IgD-negative memory B cell (primary cell): ENCODE measurements around the gene UMODL1. TPM values are rescaled to one million over a fixed set of nuclear protein-coding genes. Genes with fewer than 3 reads are reported as not detected.
"Not testable (repeated sequence)": the region's sequence is repeated elsewhere in the genome, so short reads cannot be mapped to it uniquely, and the experiment has no call there.

ENCODE experiments used
- H3K27ac Mint-ChIP-seq, 3 donors: one replicate each; pipeline ENCODE4 v1.8.0; 2020 to 2022; ENCODE audit warnings: mild to moderate bottlenecking in 3 of 3, mixed read lengths in 3 of 3, moderate library complexity in 1 of 3
- H3K27me3 Mint-ChIP-seq: one replicate; pipeline ENCODE4 v1.8.0; 2021; ENCODE audit warnings: mixed read lengths
- H3K36me3 Mint-ChIP-seq: one replicate; pipeline ENCODE4 v1.8.0; 2020; ENCODE audit warnings: mild to moderate bottlenecking, mixed read lengths
- H3K4me1 Mint-ChIP-seq, 3 donors: one replicate each; pipeline ENCODE4 v1.8.0; 2020 to 2022; ENCODE audit warnings: mixed read lengths in 3 of 3, mild to moderate bottlenecking in 1 of 3
- H3K4me3 Mint-ChIP-seq, 4 donors: one replicate each; pipeline ENCODE4 v1.8.0; 2020 to 2022; ENCODE audit warnings: mild to moderate bottlenecking in 4 of 4, mixed read lengths in 4 of 4, moderate library complexity in 3 of 4
- H3K9me3 Mint-ChIP-seq, 3 donors: one replicate each; pipeline ENCODE4 v1.8.0; 2020 to 2021; ENCODE audit warnings: mixed read lengths in 3 of 3, mild to moderate bottlenecking in 1 of 3
- polyA plus RNA-seq: library from polyadenylated mRNA; unstranded; fragments of 300-500 nt; fragmentation: Illumina TruSeq; gene quantifications from one replicate; pipeline ENCODE4 v1.2.3, GENCODE V29; 2021

UMODL1 gene
- polyA plus RNA-seq, 1 donor from 2014 or later = 0.05 TPM

DNA sequence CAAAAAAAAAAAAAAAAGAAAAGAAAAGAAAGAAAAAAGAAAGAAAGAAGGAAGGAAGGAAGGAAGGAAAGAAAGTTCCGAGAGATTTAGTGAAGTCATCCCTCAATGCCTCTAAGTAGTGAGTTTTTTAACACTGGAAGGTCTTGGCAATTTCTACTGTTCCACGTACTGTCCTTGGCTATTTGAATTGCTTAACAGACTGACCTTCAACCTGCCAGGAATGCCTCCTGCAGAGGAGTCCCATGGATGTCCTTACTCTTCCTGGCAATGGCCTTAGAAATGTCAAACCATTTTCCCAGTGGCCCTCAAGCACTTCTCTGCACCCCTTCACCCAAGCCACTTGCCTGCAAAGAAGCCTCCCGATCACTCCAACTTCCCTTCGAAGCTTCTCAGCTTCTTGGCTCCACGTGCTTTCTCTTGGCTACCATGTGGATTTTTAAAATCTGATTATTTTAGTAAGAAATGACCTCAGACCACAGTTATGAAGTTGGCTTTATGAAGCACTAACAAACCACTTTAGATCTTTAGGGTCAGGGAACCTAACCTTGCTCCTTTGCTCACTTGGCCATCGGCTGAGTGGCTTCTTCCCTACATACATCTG lies 104.1 kb downstream of the UMODL1 start:
- Mint-ChIP-seq H3K27me3 (peaks cover 5% of the 10 kb centered on the region), H3K27ac (no peak overlapping the region), H3K4me3 (no peak overlapping the region), H3K9me3 (no peaks in the 10 kb centered on the region), H3K36me3 (peaks cover 1% of the 10 kb centered on the region), H3K4me1 (no peaks in the 10 kb centered on the region)

DNA sequence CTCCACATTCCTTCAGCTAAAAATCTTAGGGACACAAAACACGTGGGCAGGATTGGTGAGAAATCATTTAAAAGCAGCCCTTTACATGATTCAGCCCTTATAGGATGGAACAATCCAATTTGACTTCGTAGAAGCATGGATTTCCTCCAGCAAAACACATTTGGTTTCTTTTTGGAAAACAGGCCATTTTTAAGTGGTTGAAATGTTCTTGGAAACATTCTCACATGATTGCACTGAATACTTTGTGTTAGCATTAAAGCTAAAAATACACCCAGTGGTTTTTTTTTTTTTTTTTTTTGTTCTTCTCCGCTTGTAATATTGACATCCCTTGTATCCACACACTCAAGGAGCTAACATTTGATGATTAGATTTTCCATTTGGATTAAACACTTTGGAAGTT lies 105.7 kb downstream of the UMODL1 start:
- Mint-ChIP-seq H3K9me3 (no peaks in the 10 kb centered on the region), H3K4me1 (no peaks in the 10 kb centered on the region), H3K4me3 (no peak overlapping the region), H3K27me3 (peaks cover 5% of the 10 kb centered on the region), H3K27ac (no peak overlapping the region), H3K36me3 (peaks cover 1% of the 10 kb centered on the region)

DNA sequence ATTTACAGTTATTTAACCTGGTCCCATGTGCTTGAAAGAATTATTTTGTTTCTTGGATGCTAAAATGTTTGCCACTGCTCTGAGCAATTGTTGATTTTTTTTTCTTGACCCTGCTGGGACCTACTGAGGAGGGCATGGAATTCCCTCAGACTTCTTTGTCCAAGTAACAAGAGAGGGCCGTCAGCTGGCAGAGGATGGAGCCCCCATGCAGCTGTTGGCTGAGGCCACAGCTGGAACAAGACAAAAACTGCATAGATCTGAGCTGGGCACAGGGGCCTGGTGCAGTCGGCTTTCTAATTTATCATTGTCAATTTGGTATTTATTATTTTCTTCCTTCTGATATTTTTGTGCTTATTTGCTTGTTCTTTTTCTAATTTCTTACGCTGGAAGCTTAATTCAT lies 108.2 kb downstream of the UMODL1 start:
- peaks cover 5% of the 10 kb centered on the region for H3K27me3 Mint-ChIP-seq
- H3K4me1 Mint-ChIP-seq = no peaks in the 10 kb centered on the region
- no peaks in the 10 kb centered on the region for H3K9me3 Mint-ChIP-seq
- no peak overlapping the region for H3K27ac Mint-ChIP-seq
- peak overlapping the region in 1 of 4 donors; percentile 20 for H3K4me3 Mint-ChIP-seq
- H3K36me3 Mint-ChIP-seq = no peaks in the 10 kb centered on the region

- not testable (repeated sequence) for H3K27ac Mint-ChIP-seq
These were observed 108.9 kb downstream of the UMODL1 start for GRCh38 chr21:42180001-42180400.

DNA sequence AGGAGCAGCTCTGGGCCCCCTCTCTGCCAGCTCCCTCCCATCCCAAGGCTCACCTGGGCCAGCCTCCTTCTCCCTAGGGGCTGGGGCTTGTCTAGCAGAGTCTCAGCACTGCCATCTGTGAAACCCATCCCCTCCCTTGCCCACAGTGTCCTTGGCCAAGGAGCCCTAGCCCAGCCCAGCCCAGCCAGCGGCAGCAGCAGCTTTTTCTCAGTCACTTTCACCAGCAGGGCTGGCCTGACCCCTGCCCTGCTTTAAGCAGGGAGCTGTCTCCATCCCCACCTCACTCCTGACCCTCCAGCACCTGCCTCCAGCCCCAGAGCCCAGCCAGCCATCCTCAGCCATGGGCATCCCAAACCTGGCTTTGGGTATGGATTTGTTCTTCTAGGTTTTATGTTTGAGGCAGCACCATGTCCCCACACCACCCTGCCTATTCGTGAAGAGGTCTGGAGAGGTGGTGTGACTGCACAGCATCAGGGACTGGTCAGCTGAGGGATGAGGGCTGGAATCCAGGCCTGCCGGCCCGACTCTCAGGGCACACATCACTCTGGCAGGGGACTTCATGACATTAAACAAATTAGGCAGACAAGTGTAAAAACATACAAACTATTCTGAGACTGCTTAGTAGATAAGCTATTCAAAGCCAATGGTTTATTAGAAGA lies 111.7 kb downstream of the UMODL1 start:
- Mint-ChIP-seq H3K36me3 (no peaks in the 10 kb centered on the region), H3K4me3 (no peak overlapping the region), H3K27me3 (no peaks in the 10 kb centered on the region), H3K9me3 (no peaks in the 10 kb centered on the region), H3K27ac (no peak overlapping the region), H3K4me1 (peaks cover 3 to 15% (median 10%) of the 10 kb centered on the region in 3 donors)

More at GRCh38 chr21:42180001-42180400, 108.9 kb downstream of the UMODL1 start:
- H3K36me3 Mint-ChIP-seq, H3K4me3 Mint-ChIP-seq, H3K4me1 Mint-ChIP-seq, H3K9me3 Mint-ChIP-seq, H3K27me3 Mint-ChIP-seq: not testable (repeated sequence)

GRCh38 chr21:42183374-42184266 lies 112.5 kb downstream of the UMODL1 start:
- no peak overlapping the region for H3K4me3 Mint-ChIP-seq
- H3K27me3 Mint-ChIP-seq = no peaks in the 10 kb centered on the region
- peaks cover 10 to 23% (median 18%) of the 10 kb centered on the region in 3 donors for H3K4me1 Mint-ChIP-seq
- no peak overlapping the region for H3K27ac Mint-ChIP-seq
- no peaks in the 10 kb centered on the region for H3K9me3 Mint-ChIP-seq
- H3K36me3 Mint-ChIP-seq = no peaks in the 10 kb centered on the region

- Mint-ChIP-seq H3K4me3 (peak overlapping the region in 1 of 4 donors; percentile 30), H3K4me1 (peaks cover 12 to 34% (median 27%) of the 10 kb centered on the region in 3 donors)
These were observed 115.5 kb downstream of the UMODL1 start for GRCh38 chr21:42186591-42186990.

DNA sequence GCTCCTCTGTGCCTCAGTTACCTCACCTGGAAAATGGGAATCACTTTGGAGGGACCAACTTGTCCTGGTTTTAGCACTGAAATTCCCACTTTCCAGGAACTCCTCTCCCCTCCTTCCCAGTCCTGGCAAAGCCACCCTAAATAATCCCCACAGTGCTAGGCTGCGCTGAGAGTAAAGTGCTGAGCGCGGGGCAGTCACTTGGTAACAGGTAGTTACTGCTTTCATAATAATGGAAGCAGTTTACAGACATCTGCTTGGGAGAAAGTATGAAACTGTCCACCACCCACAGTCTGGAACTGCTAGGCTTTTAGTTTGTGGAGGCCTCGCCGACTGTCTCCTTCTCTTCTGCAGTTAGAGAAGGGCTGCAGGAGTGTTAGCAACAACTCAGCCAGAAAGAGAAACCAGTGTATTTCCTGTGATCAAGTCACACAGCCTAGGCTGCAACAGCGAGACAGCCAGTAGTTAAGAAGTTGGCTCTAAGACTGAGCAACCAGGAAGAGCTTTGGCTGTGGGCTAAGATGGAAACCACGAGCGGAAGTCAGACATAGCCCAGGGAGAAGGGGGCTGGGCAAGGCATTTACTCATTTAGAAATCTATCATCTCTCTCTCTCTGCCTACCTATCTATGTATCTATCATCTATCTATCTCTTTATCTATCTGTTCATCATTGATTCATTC lies 117.0 kb downstream of the UMODL1 start:
- Mint-ChIP-seq H3K4me3 (peak overlapping the region; percentile 1 to 83 (median 72)), H3K4me1 (peaks cover 12 to 34% (median 29%) of the 10 kb centered on the region in 3 donors), H3K36me3 (no peaks in the 10 kb centered on the region), H3K9me3 (no peaks in the 10 kb centered on the region), H3K27me3 (no peaks in the 10 kb centered on the region), H3K27ac (peak overlapping the region; percentile 1 to 92 (median 6))

More at GRCh38 chr21:42186591-42186990, 115.5 kb downstream of the UMODL1 start:
- H3K9me3 Mint-ChIP-seq = no peaks in the 10 kb centered on the region
- no peaks in the 10 kb centered on the region for H3K36me3 Mint-ChIP-seq
- H3K27me3 Mint-ChIP-seq = no peaks in the 10 kb centered on the region
- H3K27ac Mint-ChIP-seq = no peak overlapping the region

DNA sequence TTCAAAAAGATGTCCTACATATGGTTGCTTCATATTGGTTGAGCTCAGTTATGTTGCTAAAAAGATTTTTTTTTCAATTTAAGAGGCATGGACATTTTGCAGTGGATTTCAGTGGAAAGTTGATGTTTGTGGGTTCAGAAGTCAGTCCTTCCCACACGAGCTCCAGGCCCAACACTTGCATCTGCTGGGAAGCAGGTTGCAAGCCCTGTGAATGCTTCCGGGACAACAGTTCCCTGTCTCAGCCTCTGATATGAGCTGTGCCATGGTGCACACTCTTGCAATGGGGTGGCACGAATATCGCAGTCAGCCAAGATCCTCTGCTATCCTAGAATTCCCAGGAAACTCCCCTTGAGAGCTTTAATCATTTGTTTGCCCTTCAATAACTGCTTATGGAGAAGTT lies 117.5 kb downstream of the UMODL1 start:
- H3K36me3 Mint-ChIP-seq = no peaks in the 10 kb centered on the region
- peak overlapping the region; percentile 1 to 92 (median 6) for H3K27ac Mint-ChIP-seq
- no peaks in the 10 kb centered on the region for H3K9me3 Mint-ChIP-seq
- H3K4me1 Mint-ChIP-seq = peaks cover 12 to 34% (median 29%) of the 10 kb centered on the region in 3 donors
- H3K4me3 Mint-ChIP-seq = peak overlapping the region; percentile 1 to 83 (median 50)
- H3K27me3 Mint-ChIP-seq = peaks cover 2% of the 10 kb centered on the region

- H3K4me3 Mint-ChIP-seq = no peak overlapping the region
- H3K36me3 Mint-ChIP-seq = no peaks in the 10 kb centered on the region
- H3K27me3 Mint-ChIP-seq = peaks cover 2% of the 10 kb centered on the region
- no peak overlapping the region for H3K27ac Mint-ChIP-seq
- peaks cover 12 to 34% (median 29%) of the 10 kb centered on the region in 3 donors for H3K4me1 Mint-ChIP-seq
- no peaks in the 10 kb centered on the region for H3K9me3 Mint-ChIP-seq
These were observed 118.3 kb downstream of the UMODL1 start for GRCh38 chr21:42189431-42189830.

GRCh38 chr21:42189860-42190485 lies 118.9 kb downstream of the UMODL1 start:
- H3K27ac Mint-ChIP-seq = no peak overlapping the region
- peaks cover 12 to 34% (median 29%) of the 10 kb centered on the region in 3 donors for H3K4me1 Mint-ChIP-seq
- H3K9me3 Mint-ChIP-seq = no peaks in the 10 kb centered on the region
- H3K27me3 Mint-ChIP-seq = peaks cover 2% of the 10 kb centered on the region
- H3K4me3 Mint-ChIP-seq = no peak overlapping the region
- H3K36me3 Mint-ChIP-seq = no peaks in the 10 kb centered on the region

DNA sequence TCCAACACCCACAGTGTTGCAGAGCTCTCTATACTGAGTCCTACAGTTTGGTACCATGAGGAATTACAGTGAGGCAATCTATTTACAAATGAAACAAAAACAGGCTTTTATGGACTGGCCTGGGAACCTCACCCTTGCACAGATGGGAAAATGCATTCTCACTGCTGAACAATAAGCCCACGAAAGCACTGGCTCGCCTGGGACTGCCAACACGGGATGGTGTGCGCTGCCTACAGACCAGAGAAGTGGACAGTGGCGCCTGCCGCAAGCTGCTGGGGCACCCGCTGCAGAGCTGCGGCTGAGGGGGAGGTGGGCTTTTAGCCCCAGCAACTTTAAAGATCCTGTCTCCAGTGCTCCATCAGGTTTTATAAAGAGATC lies 119.4 kb downstream of the UMODL1 start:
- H3K27me3 Mint-ChIP-seq = peaks cover 2% of the 10 kb centered on the region
- peaks cover 12 to 34% (median 29%) of the 10 kb centered on the region in 3 donors for H3K4me1 Mint-ChIP-seq
- H3K9me3 Mint-ChIP-seq = no peaks in the 10 kb centered on the region
- no peak overlapping the region for H3K4me3 Mint-ChIP-seq
- H3K27ac Mint-ChIP-seq = no peak overlapping the region
- no peaks in the 10 kb centered on the region for H3K36me3 Mint-ChIP-seq

DNA sequence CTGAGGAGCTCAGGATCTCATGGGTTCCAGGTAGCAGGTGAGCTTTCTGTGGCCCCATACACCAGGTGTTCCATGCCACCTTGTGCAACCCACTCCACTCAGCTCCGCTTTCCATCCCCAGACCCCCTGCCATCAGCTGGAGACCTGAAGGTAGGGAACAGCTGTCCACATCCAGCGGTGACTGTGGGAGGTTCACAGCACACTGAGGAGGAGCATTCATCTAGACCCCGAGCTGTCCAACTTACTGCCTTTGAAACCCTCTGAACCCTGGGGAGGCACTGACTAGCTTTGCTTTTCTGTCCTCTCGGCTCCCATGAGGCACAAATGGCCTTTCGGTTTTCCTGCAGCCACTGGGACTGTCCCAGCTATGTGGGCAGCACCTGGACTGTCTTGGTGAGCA lies 119.9 kb downstream of the UMODL1 start:
- Mint-ChIP-seq H3K4me3 (no peak overlapping the region), H3K4me1 (peaks cover 12 to 29% (median 29%) of the 10 kb centered on the region in 3 donors)

More for the DNA sequence above, 119.9 kb downstream of the UMODL1 start:
- Mint-ChIP-seq H3K36me3 (no peaks in the 10 kb centered on the region), H3K9me3 (no peaks in the 10 kb centered on the region), H3K27ac (no peak overlapping the region), H3K27me3 (peaks cover 2% of the 10 kb centered on the region)
